GM18861 (cell line): ENCODE data around the gene ATXN1L.
A peak's percentile ranks its signal among the peaks of the same experiment; 100 is the strongest.
"Not testable (repeated sequence)": the region's sequence is repeated elsewhere in the genome, so short reads cannot be mapped to it uniquely, and the experiment has no call there.

Source experiments
- ATAC-seq: cut with Tn5 transposase; IDR thresholded peaks from one replicate; pipeline ENCODE4 v1.9.1; 2021; ENCODE audit not compliant: unreplicated experiment

Gene ATXN1L

DNA sequence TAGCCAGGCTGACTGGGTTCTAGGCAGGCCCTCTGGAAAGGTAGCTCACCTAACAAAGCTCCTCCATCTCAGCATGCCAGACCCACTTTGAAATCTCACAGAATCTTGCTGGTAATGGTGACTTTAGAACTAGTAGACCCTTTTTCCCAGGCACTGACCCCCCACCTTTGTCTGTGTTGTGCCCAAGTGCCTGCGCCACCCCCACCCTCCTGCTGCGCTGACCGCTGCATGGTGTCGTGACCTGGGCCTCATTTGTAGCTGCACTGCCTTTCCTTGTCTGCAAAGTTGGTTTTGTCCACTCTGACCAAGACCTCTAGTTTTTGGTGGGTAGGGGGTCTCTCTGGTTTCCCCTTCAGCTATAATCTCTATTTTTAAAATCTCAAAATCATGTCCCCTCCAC is 6.8 kb downstream of the ATXN1L start:
- no peak for ATAC-seq

DNA sequence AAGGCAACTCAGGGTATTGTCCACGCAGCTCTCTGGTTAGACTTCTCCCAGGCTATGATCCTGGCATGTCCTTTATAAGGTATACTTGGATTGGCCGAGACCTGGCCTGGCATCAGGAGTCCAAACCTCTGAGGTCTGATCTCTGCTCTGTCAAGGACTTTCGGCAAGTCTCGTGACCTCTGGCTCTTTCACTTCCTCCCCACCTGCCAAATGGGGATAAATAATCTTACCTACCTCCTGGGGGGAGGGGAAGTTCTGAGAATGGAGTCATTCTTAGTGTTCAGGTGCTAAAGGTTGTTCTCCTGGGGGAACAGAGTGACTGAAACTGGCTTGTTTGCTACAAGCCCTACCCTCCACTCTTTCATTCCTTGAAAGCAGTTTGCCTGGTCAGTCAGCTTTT is 7.6 kb downstream of the ATXN1L start:
- peak; percentile 80 for ATAC-seq

DNA sequence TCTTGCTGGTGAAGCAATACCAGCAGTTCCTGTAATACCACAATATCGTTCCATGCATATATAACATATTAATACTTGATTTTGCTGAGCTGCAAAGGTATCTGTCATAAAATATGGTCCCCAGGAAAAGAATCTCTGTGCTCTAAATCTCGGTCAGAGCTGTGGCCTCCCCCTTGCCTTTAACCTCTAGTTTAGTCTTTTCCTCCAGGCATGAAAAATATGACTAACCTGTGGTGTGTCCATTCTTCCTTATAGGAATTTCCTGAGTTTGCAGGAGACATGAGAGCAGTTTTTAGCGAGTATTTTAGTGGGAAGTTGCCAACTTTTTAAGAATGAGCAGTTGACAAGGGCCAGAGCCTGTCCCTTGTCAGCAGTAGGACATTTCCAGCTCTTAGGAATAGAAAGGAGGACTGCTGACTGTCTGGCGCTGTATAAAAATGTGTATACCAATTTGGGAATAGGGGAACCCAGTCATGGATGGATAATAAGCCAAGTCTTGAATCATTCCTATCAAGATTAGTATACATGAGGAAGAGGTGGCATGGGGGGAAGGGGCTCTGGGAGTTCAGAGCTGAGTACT is 8.7 kb downstream of the ATXN1L start:
- no peak for ATAC-seq

- ATAC-seq, result no peak
Measured at GRCh38 chr16:71855937-71856662, 10.3 kb downstream of the ATXN1L start.

DNA sequence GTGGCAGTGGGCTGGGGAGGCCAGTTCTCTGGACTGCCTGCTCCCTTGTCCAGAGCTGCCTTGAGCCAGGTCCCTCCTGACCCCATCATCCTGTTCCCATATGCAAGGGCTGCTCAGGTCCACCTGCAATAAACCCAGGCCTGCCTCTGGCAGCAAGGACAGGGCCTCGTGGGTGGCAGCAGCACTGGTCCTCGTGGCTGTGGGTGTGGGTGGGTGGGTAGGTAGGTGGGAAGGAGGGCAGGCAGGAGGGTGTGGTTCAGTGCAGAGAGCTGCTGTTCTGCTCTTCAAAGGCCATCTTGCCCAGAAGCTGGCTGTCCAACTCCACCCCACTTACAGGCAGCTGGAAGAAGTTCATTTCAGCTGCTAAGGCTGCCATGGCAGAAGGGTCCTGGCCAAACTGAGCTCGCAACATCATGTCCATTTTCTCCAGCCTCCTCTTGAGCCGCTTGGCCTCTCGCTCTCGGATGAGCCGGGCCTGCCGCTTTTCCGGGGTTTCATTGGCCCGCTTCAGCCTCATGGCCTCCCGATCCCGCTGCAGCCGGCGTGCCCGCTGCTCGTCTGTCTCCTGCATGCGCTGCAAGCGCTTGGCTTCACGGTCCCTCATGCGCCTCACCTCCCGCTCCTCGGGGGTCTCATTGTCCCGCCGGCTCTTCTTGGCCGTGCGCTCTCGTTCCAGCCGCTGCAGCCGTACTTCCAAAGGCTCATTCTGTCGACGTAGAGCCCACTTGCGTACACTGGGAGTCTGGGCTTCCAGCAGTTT is 14.2 kb downstream of the ATXN1L start:
- ATAC-seq, result no peak

DNA sequence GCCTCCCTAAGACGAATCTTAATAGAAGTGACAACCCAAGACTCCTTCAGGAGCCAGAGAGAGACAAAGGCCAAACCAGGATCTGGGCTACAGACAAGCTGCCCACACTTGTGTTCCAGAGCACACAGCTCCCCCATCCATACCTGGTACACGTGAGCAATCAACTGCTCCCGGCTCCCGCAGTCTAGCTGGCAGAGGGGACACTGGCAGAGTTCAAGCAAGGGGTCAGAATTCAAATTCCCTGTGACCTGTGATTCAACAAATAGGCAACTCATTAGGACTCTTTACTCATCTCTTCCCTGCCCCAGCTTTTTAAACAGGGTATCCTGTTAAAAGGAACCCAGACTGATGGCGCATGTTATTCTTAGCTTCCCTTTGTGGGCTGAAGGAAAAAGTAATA is 18.2 kb downstream of the ATXN1L start:
- ATAC-seq, result no peak

GRCh38 chr16:71865173-71865863 is 19.5 kb downstream of the ATXN1L start:
- no peak for ATAC-seq

DNA sequence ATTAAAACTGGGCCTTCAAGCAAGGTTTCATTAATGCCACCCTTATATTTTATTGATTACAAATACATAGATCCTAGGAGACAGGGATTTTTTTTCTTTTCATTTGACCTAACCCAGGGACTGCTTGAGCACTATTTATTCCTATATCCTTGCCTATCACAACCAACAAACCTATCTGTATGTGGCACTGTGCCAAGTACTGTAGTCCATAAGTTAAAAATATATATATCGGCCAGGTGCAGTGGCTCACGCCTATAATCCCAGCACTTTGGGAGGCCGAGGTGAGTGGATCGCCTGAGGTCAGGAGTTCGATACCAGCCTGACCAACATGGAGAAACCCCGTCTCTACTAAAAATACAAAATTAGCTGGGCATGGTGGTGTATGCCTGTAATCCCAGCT is 21.4 kb downstream of the ATXN1L start:
- ATAC-seq, result not testable (repeated sequence)

GRCh38 chr16:71867939-71868338 is 22.2 kb downstream of the ATXN1L start:
- no peak for ATAC-seq

- no peak for ATAC-seq
Measured at GRCh38 chr16:71869089-71869488, 23.3 kb downstream of the ATXN1L start.

GRCh38 chr16:71870818-71871217 is 25.0 kb downstream of the ATXN1L start:
- no peak for ATAC-seq

DNA sequence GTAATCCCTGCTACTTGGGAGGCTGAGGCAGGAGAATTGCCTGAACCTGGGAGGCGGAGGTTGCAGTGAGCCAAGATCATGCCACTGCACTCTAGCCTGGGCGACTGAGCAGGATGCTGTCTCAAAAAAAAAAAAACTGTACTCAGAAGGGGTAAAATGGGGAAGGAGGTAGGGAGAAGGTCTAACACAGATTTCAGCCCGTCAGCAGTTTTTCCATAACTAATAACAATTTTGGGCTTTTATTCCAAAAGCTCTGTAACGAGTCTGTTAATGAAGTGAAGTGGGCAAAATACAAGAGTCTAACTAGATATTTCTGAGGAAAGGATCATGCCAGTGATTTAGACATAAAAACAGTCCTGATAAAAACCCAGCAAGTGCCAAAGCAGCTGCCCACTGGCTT is 27.4 kb downstream of the ATXN1L start:
- ATAC-seq, result no peak

DNA sequence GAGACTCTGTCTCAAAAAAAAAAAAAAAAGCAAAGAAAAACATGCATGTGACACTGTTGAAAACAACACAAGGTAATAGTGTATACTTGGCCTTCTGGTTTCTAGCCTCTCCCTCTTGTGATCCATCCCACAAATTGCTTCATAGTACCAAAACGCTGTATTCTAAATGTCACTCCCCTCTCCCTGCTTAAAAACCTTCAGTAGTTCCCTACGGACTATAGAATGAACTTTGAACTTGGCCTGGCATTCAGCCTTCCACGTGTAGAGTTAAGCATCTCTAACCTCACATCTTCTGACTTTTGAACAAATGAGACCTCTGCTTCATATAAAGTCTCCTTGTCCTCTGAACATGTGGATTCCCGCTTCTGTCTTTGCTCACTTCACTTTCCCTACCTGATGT is 33.1 kb downstream of the ATXN1L start:
- ATAC-seq, result no peak

- ATAC-seq, result no peak
Measured at GRCh38 chr16:71880176-71880575, 34.4 kb downstream of the ATXN1L start.

- ATAC-seq, result peak; percentile 38
Measured at GRCh38 chr16:71882505-71883167, 36.9 kb downstream of the ATXN1L start.

DNA sequence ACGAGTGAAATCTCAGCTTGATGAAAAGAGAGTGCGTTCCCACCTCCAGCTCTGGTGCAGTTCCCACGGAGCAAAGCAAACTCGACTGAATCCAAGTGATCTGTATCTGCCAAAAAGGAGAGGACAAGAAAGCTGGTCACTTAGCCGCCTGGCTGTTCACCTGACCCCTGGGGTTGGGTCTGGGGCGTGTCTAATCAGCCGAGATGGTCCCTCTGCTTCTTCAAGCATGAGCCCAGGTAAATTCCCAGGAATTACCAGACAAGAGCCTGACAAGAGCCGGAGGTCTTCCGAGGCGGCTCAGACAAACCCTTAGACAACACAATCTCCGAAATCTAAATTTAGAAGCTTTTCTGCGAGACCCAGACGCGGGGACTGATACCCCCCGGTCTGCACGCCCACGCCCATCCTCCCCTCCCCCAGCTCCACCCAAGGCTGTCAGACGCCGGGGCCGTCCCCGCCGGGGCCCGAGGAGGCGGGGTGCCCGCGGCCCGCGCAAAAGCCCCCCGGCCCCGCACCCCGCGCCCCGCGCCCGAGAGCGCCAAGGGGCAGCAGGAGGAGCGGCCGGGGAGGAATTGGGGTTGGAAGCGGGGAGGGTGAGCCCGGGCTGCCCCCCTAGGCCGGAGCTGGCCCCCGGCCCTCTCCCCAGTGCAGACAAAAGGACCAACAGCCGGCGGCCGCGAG is 37.5 kb downstream of the ATXN1L start:
- peak; percentile 22 for ATAC-seq

DNA sequence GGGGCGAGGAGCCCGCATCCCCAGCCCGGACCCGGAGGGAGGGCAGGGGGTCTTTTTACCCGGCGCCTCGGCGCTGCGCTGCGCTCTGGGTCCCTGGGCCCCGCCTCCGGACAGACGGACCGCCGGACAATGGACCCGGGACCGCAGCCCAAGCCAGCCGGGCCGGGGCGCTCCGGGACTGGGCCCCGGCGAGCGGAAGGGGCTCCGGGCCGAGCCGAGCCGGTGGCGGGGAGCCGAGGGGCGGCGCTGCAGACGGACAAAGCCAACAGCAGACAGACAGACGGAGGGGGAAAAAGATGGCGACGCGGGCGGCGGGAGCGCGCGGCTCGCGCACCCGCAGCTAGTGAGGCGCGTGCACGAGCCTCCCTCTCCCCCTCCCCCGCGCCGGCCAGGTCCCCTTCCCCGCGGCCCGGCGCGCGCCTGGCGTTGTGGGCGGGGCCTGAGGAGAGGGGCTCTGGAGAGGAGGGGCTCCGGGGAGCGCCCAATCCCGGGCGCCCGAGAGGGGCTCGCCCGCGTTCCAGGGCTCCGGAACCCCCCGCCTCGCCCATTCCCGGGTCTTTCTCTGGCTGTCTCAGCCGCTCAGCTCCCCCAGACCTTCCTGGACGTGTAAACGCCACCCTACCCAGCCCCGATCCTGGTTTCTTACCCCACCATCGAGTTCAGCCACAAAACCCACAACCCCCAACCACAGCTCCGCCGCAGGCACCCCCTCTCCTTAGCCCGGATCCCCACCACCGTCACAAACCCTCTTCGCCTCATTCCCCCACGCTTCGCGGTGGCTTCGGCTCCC is 38.3 kb downstream of the ATXN1L start, which contains the start of gene ZNF821:
Gene ZNF821, minus strand, starts transcription at position 334 of the 790 bp plus-strand sequence. CDS start 4,236 bp downstream, outside the sequence.
- ATAC-seq, result peak; percentile 40

DNA sequence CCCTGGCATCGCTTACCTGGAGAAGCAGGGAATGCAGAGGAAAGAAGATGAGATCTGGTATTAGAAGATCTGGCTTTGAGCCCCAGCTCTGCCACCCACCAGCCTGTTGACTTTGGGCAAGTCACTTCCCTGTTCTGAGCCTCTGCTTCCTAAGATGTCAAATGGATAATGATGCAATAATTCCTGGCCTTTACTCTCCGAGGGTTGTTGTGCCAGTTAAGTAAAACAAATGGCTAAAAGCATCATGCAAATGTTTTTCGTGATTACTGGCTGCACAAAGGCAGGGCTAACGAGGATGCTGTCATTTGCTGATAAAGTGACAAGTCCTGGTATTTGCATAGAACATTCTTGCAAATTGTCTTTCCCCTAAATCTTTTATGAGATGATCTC is 39.5 kb downstream of the ATXN1L start:
- ATAC-seq, result no peak

GRCh38 chr16:71889147-71889546 is 43.4 kb downstream of the ATXN1L start:
- ATAC-seq, result no peak

- ATAC-seq, result no peak
Measured at GRCh38 chr16:71893888-71894228, 48.1 kb downstream of the ATXN1L start.
